Neural cell (in vitro differentiated cells): ENCODE results near the gene ACLY. TPM values are rescaled to one million over a fixed set of nuclear protein-coding genes. Genes with fewer than 3 reads are reported as not detected.

Experiments used
- H2AFZ ChIP-seq: fragments of 200-600, 300-800 bp; sonication (generic), shearing (Covaris generic); 2 replicates; pipeline ENCODE4 v1.6.0; 2014; ENCODE audit warnings: low read depth, mild to moderate bottlenecking, antibody characterized with exemption, low read length, moderate library complexity
- H3F3A ChIP-seq: fragments of 200-600 bp; shearing (Covaris generic); 2 replicates; pipeline ENCODE4 v1.6.1; 2016; ENCODE audit warnings: mild to moderate bottlenecking, moderate library complexity, mixed read lengths, antibody characterized with exemption, low read length; ENCODE audit not compliant: insufficient read depth, poor library complexity, severe bottlenecking
- H3K27ac ChIP-seq: fragments of 200-600, 300-800 bp; sonication (generic), shearing (Covaris generic); 2 replicates; pipeline ENCODE4 v1.5.1; 2014; ENCODE audit warnings: mild to moderate bottlenecking, low read length, moderate library complexity
- H3K27me3 ChIP-seq: fragments of 300-800, 200-600 bp; sonication (generic), shearing (Covaris generic); 2 replicates; pipeline ENCODE4 v1.6.0; 2014; ENCODE audit warnings: mild to moderate bottlenecking, low read depth, low read length, moderate library complexity; ENCODE audit not compliant: insufficient read depth
- H3K36me3 ChIP-seq: fragments of 300-800, 200-600 bp; sonication (generic), shearing (Covaris generic); 2 replicates; pipeline ENCODE4 v1.5.1; 2014; ENCODE audit warnings: mild to moderate bottlenecking, antibody characterized with exemption, low read length, moderate library complexity; ENCODE audit not compliant: insufficient read depth
- H3K4me2 ChIP-seq: fragments of 300-800, 200-600 bp; sonication (generic), shearing (Covaris generic); 2 replicates; pipeline ENCODE4 v1.6.0; 2014; ENCODE audit warnings: mild to moderate bottlenecking, low read length
- H3K4me3 ChIP-seq: fragments of 300-800, 200-600 bp; sonication (generic), shearing (Covaris generic); 2 replicates; pipeline ENCODE4 v1.5.1; 2014; ENCODE audit warnings: mild to moderate bottlenecking, low read length, moderate library complexity
- H3K79me2 ChIP-seq: fragments of 200-600 bp; shearing (Covaris generic); replicated peaks from 2 replicates; pipeline ENCODE4 v1.6.0; 2014; ENCODE audit warnings: mild to moderate bottlenecking, low read length, moderate library complexity; ENCODE audit not compliant: insufficient read depth
- H3K9ac ChIP-seq: fragments of 300-800, 200-600 bp; sonication (generic), shearing (Covaris generic); 2 replicates; pipeline ENCODE4 v1.6.1; 2016; ENCODE audit warnings: mild to moderate bottlenecking, low read length, mixed read lengths
- H3K9me2 ChIP-seq: fragments of 200-600 bp; shearing (Covaris generic); 2 replicates; pipeline ENCODE4 v1.6.1; 2016; ENCODE audit warnings: mild to moderate bottlenecking, low read length, mixed read lengths; ENCODE audit not compliant: insufficient read depth
- H3K9me3 ChIP-seq: fragments of 200-600, 300-800 bp; sonication (generic), shearing (Covaris generic); 2 replicates; pipeline ENCODE4 v1.6.1; 2016; ENCODE audit warnings: mild to moderate bottlenecking, mixed run types, low read length, moderate library complexity, mixed read lengths
- H4K20me1 ChIP-seq: fragments of 200-600 bp; shearing (Covaris generic); 2 replicates; pipeline ENCODE4 v1.6.1; 2016; ENCODE audit warnings: mild to moderate bottlenecking, mixed run types; ENCODE audit not compliant: insufficient read depth
- EP300 ChIP-seq: fragments of 450-650 bp; conservative IDR thresholded peaks from 2 replicates; pipeline ENCODE4 v1.6.1; 2014; ENCODE audit warnings: antibody characterized with exemption, mild to moderate bottlenecking, moderate library complexity; ENCODE audit not compliant: poor library complexity, severe bottlenecking
- EZH2 ChIP-seq: fragments of 200-600, 300-800 bp; shearing (Covaris generic), sonication (generic); IDR thresholded peaks from 2 replicates; pipeline ENCODE4 v1.6.1; 2014; ENCODE audit warnings: antibody characterized with exemption, low read length, borderline replicate concordance, mild to moderate bottlenecking; ENCODE audit not compliant: insufficient read depth, poor library complexity, severe bottlenecking
- MXI1 ChIP-seq: fragments of 450-650 bp; conservative IDR thresholded peaks from 2 replicates; pipeline ENCODE4 v1.6.1; 2014; ENCODE audit warnings: antibody characterized with exemption, mild to moderate bottlenecking; ENCODE audit not compliant: poor library complexity, severe bottlenecking
- POLR2AphosphoS5 ChIP-seq: IDR thresholded peaks from 2 replicates; pipeline ENCODE4 v1.6.1; 2012
- RAD21 ChIP-seq: fragments of 450-650 bp; conservative IDR thresholded peaks from 2 replicates; pipeline ENCODE4 v1.6.1; 2014; ENCODE audit warnings: antibody characterized with exemption, mild to moderate bottlenecking, moderate library complexity
- REST ChIP-seq: IDR thresholded peaks from 2 replicates; pipeline ENCODE4 v1.6.1; 2012; ENCODE audit warnings: borderline replicate concordance
- SMC3 ChIP-seq: fragments of 450-650 bp; conservative IDR thresholded peaks from 2 replicates; pipeline ENCODE4 v1.6.1; 2014; ENCODE audit warnings: antibody characterized with exemption, mild to moderate bottlenecking, moderate library complexity; ENCODE audit not compliant: poor library complexity
- TAF1 ChIP-seq: IDR thresholded peaks from 2 replicates; pipeline ENCODE4 v1.6.1; 2012; ENCODE audit warnings: low read depth
- polyA plus RNA-seq: library from polyadenylated mRNA; depleted of rRNA; stranded (reverse); fragments of >200 nt; gene quantifications from 2 replicates; pipeline ENCODE4 v1.2.3, GENCODE V29; 2014
- TF ChIP-seq, protein P1 (sequence below): fragments of 450-650 bp; IDR thresholded peaks from 2 replicates; pipeline ENCODE4 v1.5.1; 2014; ENCODE audit warnings: antibody characterized with exemption, mild to moderate bottlenecking, moderate library complexity; ENCODE audit not compliant: poor library complexity, severe bottlenecking

Gene ACLY
- polyA plus RNA-seq, 1 donor from 2014 or later: 136 TPM

DNA sequence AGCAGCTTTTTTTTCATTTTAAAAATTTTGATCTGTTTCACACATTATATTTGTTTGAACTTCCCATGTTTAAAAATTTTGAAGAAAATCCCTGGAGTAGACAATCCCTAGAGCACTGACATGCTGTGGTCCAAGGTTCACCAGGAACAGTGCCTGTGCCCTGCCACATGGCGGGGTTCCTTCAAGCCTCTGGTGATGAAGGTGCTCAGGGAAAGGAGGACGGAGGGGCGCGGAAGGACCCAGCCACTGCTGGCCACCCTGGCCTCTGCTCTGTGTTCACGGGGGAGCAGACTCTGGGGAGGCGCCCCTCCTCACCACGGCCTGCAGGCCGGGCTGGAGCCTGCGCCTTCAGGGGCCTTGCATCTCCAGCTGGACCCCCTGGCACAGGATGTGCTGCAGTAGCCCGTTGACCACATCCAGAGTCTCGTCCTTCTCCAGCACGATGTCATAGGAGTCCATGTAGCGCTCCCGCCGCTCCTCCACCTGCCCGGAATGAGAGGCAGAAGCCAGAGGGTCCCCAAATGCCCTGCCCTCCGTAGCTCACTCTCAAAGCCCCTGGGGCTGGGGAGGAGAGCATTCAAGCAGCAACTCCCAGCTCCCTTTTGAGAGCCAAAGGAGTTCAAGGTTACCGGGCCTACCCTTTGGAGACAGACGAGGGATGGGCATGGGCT lies 93.4 kb downstream of the ACLY start:
- H3K27me3 ChIP-seq: no peaks in the 10 kb centered on the region
- no peaks in the 10 kb centered on the region for H3F3A ChIP-seq
- no peak overlapping the region for H3K27ac ChIP-seq
- H3K9ac ChIP-seq: no peak overlapping the region
- no peaks in the 10 kb centered on the region for H3K9me3 ChIP-seq
- H3K4me3 ChIP-seq: no peak overlapping the region
- TF ChIP-seq RAD21 (no peak), EP300 (no peak), POLR2AphosphoS5 (no peak), MXI1 (no peak), EZH2 (no peak), TAF1 (no peak), REST (no peak), SMC3 (no peak)
- TF ChIP-seq, protein P1, sequence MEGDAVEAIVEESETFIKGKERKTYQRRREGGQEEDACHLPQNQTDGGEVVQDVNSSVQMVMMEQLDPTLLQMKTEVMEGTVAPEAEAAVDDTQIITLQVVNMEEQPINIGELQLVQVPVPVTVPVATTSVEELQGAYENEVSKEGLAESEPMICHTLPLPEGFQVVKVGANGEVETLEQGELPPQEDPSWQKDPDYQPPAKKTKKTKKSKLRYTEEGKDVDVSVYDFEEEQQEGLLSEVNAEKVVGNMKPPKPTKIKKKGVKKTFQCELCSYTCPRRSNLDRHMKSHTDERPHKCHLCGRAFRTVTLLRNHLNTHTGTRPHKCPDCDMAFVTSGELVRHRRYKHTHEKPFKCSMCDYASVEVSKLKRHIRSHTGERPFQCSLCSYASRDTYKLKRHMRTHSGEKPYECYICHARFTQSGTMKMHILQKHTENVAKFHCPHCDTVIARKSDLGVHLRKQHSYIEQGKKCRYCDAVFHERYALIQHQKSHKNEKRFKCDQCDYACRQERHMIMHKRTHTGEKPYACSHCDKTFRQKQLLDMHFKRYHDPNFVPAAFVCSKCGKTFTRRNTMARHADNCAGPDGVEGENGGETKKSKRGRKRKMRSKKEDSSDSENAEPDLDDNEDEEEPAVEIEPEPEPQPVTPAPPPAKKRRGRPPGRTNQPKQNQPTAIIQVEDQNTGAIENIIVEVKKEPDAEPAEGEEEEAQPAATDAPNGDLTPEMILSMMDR: no peak
- no peaks in the 10 kb centered on the region for H3K36me3 ChIP-seq
- H3K9me2 ChIP-seq: no peaks in the 10 kb centered on the region
- no peak overlapping the region for H3K4me2 ChIP-seq
- no peak overlapping the region for H2AFZ ChIP-seq
- H4K20me1 ChIP-seq: no peaks in the 10 kb centered on the region
- H3K79me2 ChIP-seq: no peaks in the 10 kb centered on the region

DNA sequence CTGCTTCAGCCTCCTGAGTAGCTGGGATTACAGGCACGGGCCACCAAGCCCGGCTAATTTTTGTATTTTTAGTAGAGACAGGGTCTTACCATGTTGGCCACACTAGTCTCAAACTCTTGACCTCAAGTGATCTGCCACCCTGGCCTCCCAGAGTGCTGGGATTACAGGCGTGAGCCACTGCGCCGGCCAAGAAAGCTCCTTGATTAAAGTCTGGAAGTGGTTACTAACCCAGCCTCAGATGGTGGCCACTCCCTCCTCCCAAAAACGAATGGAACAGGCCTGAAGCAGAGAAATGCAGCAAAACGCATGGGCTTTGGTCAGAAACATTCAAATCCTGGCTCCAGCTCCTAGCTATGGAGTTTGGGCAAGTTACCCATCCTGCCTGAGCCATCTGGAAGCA lies 94.7 kb downstream of the ACLY start:
- Histone ChIP-seq H2AFZ (no peak overlapping the region), H3K9ac (no peak overlapping the region), H3K4me3 (no peak overlapping the region), H3K27ac (no peak overlapping the region), H3K9me3 (no peaks in the 10 kb centered on the region), H3K4me2 (no peak overlapping the region), H3F3A (no peaks in the 10 kb centered on the region), H4K20me1 (no peaks in the 10 kb centered on the region), H3K79me2 (no peaks in the 10 kb centered on the region), H3K9me2 (no peaks in the 10 kb centered on the region), H3K36me3 (no peaks in the 10 kb centered on the region), H3K27me3 (no peaks in the 10 kb centered on the region)
- TF ChIP-seq EP300 (no peak), POLR2AphosphoS5 (no peak), MXI1 (no peak), RAD21 (no peak), SMC3 (no peak), EZH2 (no peak), TAF1 (no peak)
